PC-3 (cell line): Measurements from ENCODE around the gene LILRB4.

ENCODE experiments used
- EZH2 ChIP-seq: fragments of 300-600 bp; sonication (generic); IDR thresholded peaks from one replicate; pipeline ENCODE4 v1.6.1; 2017; ENCODE audit warnings: antibody characterized with exemption, mild to moderate bottlenecking, low read length; ENCODE audit not compliant: unreplicated experiment
- EZH2phosphoT487 ChIP-seq: fragments of 300-600 bp; sonication (generic); IDR thresholded peaks from 2 replicates; pipeline ENCODE4 v1.6.1; 2018; ENCODE audit warnings: mild to moderate bottlenecking, antibody characterized with exemption, low read length, borderline replicate concordance
- TF ChIP-seq, protein P1 (sequence below): fragments of 300-600 bp; sonication (generic); conservative IDR thresholded peaks from 2 replicates; pipeline ENCODE4 v1.5.1; 2017; ENCODE audit warnings: antibody characterized with exemption, low read depth, mild to moderate bottlenecking, low read length

GRCh38 chr19:54709212-54709948, 46.6 kb downstream of the LILRB4 start:
- TF ChIP-seq, protein P1, sequence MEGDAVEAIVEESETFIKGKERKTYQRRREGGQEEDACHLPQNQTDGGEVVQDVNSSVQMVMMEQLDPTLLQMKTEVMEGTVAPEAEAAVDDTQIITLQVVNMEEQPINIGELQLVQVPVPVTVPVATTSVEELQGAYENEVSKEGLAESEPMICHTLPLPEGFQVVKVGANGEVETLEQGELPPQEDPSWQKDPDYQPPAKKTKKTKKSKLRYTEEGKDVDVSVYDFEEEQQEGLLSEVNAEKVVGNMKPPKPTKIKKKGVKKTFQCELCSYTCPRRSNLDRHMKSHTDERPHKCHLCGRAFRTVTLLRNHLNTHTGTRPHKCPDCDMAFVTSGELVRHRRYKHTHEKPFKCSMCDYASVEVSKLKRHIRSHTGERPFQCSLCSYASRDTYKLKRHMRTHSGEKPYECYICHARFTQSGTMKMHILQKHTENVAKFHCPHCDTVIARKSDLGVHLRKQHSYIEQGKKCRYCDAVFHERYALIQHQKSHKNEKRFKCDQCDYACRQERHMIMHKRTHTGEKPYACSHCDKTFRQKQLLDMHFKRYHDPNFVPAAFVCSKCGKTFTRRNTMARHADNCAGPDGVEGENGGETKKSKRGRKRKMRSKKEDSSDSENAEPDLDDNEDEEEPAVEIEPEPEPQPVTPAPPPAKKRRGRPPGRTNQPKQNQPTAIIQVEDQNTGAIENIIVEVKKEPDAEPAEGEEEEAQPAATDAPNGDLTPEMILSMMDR = no peak
- TF ChIP-seq EZH2 = no peak
- TF ChIP-seq EZH2phosphoT487 = no peak
